ENCODE results near the gene LRRC39.

- TF ChIP-seq CTCF (IDR thresholded peaks at IDR 0.05), result no peak
- TF ChIP-seq EP300 (IDR thresholded peaks at IDR 0.05), result no peak
Measured at GRCh38 chr1:100188617-100189016, 10.6 kb upstream of the LRRC39 start.

Data from stomach (tissue), 4 donors.